PC-9 (cell line): ENCODE data around the gene COL18A1.

Experiments
- EZH2 ChIP-seq: fragments of 200-600 bp; sonication (generic); IDR thresholded peaks from 2 replicates; pipeline ENCODE4 v1.8.0; 2017; ENCODE audit warnings: antibody characterized with exemption, low read depth
- TF ChIP-seq, protein P1 (sequence below): fragments of 200-600 bp; sonication (generic); conservative IDR thresholded peaks from 2 replicates; pipeline ENCODE4 v1.6.1; 2017; ENCODE audit warnings: mixed run types, antibody characterized with exemption, mild to moderate bottlenecking, moderate library complexity

- TF ChIP-seq, protein P1, sequence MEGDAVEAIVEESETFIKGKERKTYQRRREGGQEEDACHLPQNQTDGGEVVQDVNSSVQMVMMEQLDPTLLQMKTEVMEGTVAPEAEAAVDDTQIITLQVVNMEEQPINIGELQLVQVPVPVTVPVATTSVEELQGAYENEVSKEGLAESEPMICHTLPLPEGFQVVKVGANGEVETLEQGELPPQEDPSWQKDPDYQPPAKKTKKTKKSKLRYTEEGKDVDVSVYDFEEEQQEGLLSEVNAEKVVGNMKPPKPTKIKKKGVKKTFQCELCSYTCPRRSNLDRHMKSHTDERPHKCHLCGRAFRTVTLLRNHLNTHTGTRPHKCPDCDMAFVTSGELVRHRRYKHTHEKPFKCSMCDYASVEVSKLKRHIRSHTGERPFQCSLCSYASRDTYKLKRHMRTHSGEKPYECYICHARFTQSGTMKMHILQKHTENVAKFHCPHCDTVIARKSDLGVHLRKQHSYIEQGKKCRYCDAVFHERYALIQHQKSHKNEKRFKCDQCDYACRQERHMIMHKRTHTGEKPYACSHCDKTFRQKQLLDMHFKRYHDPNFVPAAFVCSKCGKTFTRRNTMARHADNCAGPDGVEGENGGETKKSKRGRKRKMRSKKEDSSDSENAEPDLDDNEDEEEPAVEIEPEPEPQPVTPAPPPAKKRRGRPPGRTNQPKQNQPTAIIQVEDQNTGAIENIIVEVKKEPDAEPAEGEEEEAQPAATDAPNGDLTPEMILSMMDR: no peak
- TF ChIP-seq EZH2: no peak
Observed at GRCh38 chr21:45496968-45497845, 92.2 kb downstream of the COL18A1 start.
